ENCODE results near the gene COX20. TPM values are rescaled to one million over a fixed set of nuclear protein-coding genes. Genes with fewer than 3 reads are reported as not detected.

Gene COX20
- total RNA-seq, 1 donor from 2014 or later, result 30.2 TPM

GRCh38 chr1:244850099-244850852 is 14.8 kb downstream of the COX20 start:
- intact Hi-C loops (cut with micrococcal nuclease), result no loop called here

GRCh38 chr1:244850896-244851295 is 15.4 kb downstream of the COX20 start:
- intact Hi-C loops (cut with micrococcal nuclease), result no loop called here

DNA sequence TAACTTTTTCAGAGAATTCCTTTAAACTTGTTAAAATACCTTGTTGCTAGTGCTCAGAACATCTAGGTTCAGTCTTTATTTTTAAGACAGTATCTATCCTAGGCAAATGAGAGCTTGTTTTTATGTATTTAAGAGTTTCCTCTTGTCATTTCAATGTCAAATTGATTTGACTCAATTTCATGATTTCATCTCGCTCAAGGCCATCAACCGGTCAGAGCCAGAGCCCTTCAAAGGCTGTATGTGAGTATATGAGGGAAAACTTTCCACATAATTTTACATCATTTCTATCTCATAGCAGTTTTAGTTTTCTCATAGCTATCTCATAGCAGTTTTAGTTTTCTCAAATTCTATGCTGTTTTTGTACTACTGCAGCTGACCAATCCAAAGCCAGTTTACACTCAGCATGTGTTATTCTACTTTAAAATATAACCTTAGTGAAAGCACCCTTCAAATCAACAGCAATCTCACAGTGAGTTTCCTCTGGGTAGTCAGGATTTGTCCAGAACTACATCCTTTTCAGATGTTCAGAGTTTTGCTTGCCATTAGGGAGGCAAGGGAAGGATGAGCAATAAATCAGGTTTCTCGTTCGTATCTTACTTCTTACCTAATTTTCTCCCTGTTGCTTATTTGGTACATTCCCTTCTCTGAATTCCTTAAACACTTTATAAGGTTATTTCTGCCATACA is 16.2 kb downstream of the COX20 start:
- intact Hi-C loops (cut with micrococcal nuclease), result no loop called here

GRCh38 chr1:244852694-244853093 is 17.2 kb downstream of the COX20 start:
- intact Hi-C loops (cut with micrococcal nuclease), result no loop called here

DNA sequence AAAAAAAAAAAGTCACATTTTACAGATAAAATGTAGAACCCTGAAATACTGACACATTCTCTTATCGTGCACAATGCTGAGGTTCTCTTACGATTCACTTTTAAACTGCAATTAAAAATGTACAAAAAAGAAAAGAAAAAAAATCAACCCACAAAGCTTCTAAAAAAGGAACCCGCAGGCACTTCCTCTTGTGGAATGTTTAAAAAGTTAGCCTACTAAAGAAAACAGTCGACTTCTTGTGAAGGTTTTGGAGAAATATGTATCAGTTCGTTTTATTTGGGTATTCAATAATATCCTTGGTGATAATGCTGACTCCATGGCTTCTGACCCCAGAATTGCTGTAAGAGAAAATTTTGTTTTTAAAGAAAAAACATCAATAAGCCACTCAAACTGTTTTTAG is 18.7 kb downstream of the COX20 start:
- intact Hi-C loops (cut with micrococcal nuclease), result loop anchor here (1.0 kb wide), 1 partner anchor 8 kb away; no protein-coding TSS in a partner anchor

- intact Hi-C loops (cut with micrococcal nuclease), result loop anchor here (1.0 kb wide), 2 partner anchors 7 to 11 kb away; no protein-coding TSS in a partner anchor
Observed at GRCh38 chr1:244854865-244855578, 19.6 kb downstream of the COX20 start.

- intact Hi-C loops (cut with micrococcal nuclease), result no loop called here
Observed at GRCh38 chr1:244857761-244858160, 22.3 kb downstream of the COX20 start.

GRCh38 chr1:244858357-244858756 is 22.9 kb downstream of the COX20 start:
- intact Hi-C loops (cut with micrococcal nuclease), result no loop called here

GRCh38 chr1:244860078-244860477 is 24.6 kb downstream of the COX20 start:
- intact Hi-C loops (cut with micrococcal nuclease), result loop anchor here (2.0 to 5.0 kb wide), 3 partner anchors 57 to 1707 kb away; partner anchors contain the start of genes CNST and TFB2M

DNA sequence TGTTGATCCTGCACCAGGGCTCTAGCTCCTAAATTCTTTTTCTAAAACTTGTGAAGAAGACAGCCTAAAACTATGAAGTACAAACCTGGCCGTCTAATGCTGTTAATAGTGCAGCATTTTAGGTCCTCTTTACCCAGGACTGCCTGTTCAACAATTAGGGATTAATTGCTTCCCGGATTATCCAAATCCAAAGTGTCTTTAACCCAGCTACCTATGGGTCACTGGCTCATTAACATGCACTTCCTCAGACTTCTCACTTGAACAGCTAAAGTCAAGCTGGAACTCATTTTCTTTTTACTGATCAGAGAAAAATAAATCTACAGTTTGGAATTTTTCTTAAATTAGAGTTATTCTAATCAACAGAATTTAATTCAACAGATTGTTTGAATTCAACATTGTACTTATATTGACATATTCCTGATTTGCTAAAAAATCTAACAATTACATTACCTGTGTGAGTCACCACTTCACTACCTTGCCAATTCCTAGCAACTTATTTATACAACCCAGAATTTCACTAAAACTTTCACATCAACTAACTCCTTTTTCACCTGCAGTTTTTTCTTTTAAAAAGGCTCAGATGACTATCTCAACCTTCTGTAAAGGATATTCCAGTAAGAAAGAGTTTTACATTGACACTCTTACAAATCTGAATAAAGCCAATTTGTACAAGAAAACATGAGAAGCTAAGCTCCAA is 25.6 kb downstream of the COX20 start:
- intact Hi-C loops (cut with micrococcal nuclease), result loop anchor here (2.0 to 5.0 kb wide), 3 partner anchors 56 to 1706 kb away; partner anchors contain the start of genes CNST and TFB2M

GRCh38 chr1:244861683-244862082 is 26.2 kb downstream of the COX20 start:
- intact Hi-C loops (cut with micrococcal nuclease), result loop anchor here (1.0 to 5.0 kb wide), 4 partner anchors 7 to 1706 kb away; partner anchors contain the start of genes CNST and TFB2M

GRCh38 chr1:244862354-244862698 is 26.9 kb downstream of the COX20 start:
- intact Hi-C loops (cut with micrococcal nuclease), result loop anchor here (1.0 to 5.0 kb wide), 3 partner anchors 8 to 1705 kb away; partner anchors contain the start of genes CNST and TFB2M

DNA sequence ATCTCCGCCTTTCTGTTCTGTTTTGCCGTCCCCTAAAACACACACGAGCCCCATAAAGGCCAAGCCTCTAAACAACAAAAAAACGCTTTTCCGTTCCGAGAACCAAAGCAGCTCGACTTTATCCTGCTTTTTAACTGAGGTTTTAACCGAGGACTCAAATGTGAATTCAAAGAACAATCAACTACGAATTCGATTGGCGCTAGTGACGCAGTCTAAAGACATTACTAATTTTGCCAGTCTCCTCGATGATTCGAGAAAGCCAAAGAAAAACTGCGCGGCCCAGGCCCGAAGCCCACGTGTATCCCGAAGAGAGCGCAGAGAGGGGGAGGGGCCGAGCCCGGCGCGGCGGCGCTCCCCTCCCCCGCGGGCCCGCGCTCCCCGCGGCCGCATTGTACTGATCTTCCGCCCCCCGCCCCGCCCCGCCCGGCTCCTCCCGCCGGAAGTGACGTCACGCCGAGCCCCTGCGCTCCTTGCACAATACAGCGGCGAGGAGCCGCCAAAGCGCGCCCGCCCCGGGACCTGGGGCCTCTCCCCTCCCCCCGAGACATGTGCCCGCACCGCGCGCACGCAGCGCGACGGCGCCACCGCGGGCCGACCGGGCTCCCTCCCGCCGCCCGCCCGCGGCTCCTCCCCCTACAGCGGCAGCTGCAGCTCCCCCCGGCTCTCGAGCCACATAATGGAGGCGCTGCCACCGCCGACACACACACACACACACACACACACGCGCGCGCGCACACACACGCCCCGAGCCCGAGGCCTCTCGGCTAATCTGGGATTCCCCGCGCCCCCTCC is 27.4 kb downstream of the COX20 start:
- intact Hi-C loops (cut with micrococcal nuclease), result loop anchor here (1.0 to 5.0 kb wide), 4 partner anchors 9 to 1704 kb away; partner anchors contain the start of genes CNST and TFB2M

- intact Hi-C loops (cut with micrococcal nuclease), result loop anchor here (1.0 to 5.0 kb wide), 7 partner anchors 28 to 1704 kb away; partner anchors contain the start of genes CNST, COX20 and TFB2M
Observed at GRCh38 chr1:244863491-244864252, 28.2 kb downstream of the COX20 start.

GRCh38 chr1:244864253-244865027 is 29.0 kb downstream of the COX20 start, which contains the start of gene HNRNPU:
Gene HNRNPU (minus strand): TSS chr1:244864543. CDS start chr1:244864307, 236 bp downstream.
- intact Hi-C loops (cut with micrococcal nuclease), result loop anchor here (1.0 to 5.0 kb wide), 6 partner anchors 29 to 1703 kb away; partner anchors contain the start of genes CNST, COX20 and TFB2M

DNA sequence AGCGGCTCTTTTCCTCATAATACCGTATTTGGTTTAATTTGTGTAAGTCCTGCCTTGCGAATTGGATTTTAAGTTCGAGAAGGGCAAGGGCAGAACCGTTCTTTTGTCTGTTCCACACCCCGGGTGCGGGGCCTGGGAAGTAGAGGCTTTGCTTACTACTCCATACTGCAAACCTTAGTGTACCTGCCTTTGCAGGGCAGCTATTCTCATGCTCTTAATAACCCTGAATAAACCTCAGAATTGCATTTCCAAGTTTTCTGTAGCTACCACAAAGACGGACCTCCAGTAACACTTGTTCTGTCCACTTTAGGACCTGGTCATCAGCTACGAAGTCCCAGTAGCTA is 29.5 kb downstream of the COX20 start:
- intact Hi-C loops (cut with micrococcal nuclease), result loop anchor here (2.0 kb wide), 1 partner anchor 178 kb away; no protein-coding TSS in a partner anchor

GRCh38 chr1:244865820-244866219 is 30.4 kb downstream of the COX20 start:
- intact Hi-C loops (cut with micrococcal nuclease), result loop anchor here (2.0 kb wide), 1 partner anchor 177 kb away; no protein-coding TSS in a partner anchor

DNA sequence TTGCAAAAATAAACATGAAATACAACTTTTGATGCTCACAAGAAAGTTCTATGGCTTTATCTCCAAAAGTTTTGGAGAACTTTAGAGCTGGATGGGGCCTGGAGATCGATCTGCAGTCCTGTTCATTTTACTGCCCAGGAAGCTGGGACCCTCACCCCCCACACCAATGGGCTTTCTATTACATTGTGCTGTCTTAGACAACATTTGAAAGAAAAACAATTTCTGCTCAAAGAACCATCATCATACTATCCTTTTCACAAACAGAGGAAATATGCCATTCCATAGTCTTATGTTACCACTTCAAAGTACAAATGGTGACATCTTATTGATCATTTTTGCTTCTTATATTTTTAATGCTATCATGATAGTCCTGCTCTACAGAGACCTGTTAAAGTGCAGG is 30.9 kb downstream of the COX20 start:
- intact Hi-C loops (cut with micrococcal nuclease), result no loop called here
